ENCODE data around the gene GPC3. TPM values are rescaled to one million over a fixed set of nuclear protein-coding genes. Genes with fewer than 3 reads are reported as not detected.
"Not testable (repeated sequence)": the region's sequence is repeated elsewhere in the genome, so short reads cannot be mapped to it uniquely, and the experiment has no call there.

The GPC3 gene
- under 0.01 TPM for total RNA-seq

DNA sequence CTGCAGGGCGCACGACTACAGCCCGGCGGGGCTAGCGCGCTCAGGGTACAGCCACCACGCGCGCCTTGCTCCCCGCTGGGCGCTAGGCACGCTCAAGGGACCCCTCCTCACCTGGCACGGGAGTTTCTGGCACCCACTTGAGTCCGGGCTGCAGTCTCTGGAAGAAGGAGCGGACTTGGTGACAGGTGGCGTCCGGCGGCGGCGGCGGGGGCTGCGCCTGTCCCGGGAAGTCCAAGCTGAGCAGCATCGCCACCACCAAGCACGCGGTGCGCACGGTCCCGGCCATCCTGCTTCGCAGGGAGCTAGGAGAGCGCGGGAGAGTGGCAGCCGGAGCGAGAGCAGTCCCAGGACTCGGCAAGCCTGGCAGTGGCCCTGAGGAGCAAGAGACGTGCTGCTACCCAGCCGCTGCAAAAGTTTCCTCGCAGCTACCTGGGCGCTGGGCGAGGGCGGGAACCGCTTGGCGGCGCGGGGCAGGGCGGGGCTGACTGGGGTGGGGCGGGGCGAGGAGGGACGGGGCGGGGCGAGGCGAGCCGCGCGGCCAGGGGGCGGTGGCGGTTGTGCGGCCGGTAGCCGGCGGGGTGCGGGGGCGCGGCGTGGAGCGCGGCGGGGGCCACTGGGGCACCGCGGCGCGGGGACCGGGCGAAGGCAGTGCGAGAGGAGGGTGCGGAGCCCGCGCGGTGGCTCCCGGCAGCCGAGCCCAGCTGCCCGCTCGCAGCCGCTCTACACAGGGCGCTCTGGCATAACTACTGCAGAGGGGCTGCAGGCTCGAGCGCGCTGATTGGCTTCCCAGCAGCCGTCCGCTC, at the start of gene GPC3:
TSS of gene GPC3 (minus strand) at position 431 of the 803 bp plus-strand sequence.
- peak; percentile 3 to 53 (median 29) for DNase-seq (ENCODE audit: low read depth in 2 of 3, low spot score in 2 of 3)

DNA sequence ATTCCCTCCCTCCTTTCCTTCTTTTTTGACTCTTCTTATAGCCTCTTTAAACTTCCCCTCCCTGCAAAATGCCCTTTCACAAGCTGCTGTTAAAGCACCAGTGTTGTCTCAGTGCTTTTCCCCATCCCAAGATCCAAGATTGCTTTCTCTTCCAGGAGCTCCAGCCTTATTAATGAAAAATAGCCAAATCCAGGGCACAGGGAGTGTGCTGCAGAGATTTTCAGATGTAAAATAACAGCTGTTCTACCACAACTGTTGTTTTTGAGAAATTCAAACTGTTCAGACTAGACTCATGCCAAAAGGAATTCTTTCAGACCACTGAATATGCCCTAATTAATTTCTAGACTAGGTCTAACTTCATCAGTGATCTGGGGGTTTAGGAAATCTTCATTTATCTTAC, 47.0 kb upstream of the GPC3 start:
- no peak for DNase-seq (ENCODE audit: low read depth in 2 of 3, low spot score in 2 of 3)

DNA sequence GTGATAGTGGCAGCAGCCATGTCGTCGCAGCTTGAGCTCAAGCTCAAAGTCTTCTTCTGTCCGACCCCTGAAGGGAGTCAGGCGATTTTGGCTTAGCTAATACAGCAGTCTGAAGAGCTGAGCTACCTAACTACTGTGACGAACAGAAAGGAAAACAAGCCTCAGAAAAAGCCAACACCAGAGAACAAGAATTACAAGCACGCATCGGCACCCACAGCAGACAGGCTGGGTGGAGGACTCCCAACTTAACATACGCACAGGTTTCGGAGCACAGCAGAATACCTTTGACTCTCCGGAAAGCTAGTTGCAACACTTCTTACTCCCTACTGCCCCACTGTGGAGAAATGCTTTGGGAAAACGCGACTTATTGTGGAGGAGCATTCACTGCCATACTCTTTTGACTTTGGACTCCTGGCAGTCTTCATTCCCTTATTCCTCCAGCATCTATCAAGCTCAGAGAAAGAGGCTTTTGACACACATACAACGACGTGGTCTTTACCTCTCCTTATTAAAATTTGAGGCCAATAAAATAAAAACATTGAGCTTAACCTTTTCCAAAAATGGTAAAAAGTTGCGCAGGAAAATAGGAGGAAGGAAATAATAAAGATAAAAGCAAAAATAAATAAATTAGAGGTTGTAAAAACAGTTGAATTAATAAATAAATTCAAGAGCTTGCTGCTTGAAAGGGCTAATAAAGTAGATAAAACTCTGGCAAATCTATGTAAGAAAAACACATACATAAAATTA, 41.3 kb upstream of the GPC3 start:
- peak in 2 of 3 donors; percentile 26 to 65 for DNase-seq (ENCODE audit: low read depth in 2 of 3, low spot score in 2 of 3)

DNA sequence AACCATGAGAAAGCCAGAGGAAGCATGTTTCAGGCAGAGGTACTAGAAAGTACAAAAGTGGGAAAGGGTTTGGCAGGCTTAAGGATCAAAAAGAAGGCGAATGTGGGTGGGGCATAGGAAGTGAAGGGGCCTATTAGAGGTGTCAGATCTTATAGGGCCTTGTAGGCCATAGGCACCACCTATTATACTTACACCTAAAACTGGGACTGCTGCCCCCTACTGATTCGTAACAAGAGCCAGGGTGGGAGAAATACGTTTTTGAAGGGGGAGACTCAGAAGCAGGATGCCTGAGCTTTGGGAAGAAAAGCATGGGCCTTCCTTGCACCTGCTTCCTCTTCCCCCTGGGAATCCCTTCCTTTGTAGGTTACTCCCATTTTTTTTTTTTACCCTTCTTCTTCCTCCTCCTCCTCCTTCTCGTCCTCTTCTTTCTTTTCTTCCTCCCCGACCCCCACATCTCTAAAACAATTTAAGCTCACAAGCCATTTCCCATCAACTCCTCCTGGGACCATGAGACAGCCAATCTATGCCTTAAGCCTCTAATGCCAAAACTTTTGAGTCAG, 40.7 kb upstream of the GPC3 start:
- DNase-seq (ENCODE audit: low read depth in 2 of 3, low spot score in 2 of 3): no peak

DNA sequence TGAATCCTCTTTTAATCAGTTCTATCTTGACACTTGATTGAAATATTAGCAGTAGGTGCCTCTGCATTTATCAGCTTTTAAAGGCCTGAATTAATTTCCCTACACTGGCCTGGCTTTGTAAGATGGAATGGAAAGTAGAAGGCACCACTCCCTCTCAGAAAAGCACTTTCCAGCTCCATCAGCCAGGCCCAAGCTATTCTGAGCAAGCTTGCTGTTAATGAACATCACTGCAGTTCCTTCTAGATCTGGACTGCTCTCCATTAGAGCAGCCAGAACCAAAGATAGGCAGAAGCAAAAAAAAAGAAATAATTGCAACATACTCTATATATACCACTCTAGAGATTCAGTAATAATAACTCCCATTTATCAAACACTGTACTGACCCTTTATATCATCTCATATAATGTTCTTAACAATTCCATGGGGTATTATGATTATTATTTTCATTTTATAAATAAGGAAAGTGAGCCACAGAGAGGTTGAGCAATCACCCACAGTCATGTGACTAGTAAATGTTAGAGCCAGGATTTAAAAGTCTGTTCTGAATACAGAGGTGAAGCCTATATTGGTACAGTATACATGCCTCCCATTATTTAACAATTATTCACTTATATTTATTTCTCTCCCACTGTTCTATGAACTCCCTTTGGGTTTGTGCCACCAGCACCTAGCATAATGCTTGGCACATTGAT, 39.4 kb upstream of the GPC3 start:
- no peak for DNase-seq (ENCODE audit: low read depth in 2 of 3, low spot score in 2 of 3)

DNA sequence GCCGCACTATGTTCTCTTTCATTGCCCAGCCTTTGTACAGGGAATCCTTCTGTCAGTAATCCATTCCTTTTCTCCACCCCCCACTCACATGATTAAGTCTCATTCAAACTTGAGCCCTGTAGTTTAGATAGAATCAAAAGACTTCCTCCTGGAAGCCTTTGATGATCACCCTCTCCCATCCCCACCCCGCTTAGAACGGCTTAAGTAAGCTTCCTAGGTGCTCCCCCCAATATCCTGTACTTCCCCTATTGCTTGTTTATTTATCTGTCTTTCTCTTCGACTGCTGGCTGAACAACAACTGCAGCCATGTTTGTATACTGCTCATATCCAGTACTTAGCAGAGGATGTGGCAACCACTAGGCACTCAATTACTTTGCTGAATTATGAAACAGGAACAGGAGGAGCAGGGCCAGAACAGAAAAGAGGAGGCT, 38.5 kb upstream of the GPC3 start:
- DNase-seq (ENCODE audit: low read depth in 2 of 3, low spot score in 2 of 3): no peak

DNA sequence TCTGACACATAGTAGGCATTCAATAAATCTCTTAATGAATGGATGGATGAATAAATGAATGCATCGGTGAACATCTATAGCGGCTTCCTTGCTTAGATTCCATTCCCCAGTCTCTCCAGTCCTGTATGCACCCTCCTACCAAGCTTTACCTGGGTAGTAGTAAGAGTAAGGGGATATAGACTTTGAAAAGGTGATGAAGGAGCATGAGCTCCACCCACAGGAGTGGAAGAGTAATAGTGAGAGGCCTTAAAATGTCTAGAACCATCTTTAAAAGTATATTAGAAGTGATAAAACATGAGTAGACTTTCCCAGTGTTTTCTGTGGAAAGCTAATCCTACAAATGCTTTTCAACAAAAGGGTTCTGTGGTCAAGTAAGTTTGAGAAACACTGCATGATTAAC, 35.5 kb upstream of the GPC3 start:
- no peak for DNase-seq (ENCODE audit: low read depth in 2 of 3, low spot score in 2 of 3)

DNA sequence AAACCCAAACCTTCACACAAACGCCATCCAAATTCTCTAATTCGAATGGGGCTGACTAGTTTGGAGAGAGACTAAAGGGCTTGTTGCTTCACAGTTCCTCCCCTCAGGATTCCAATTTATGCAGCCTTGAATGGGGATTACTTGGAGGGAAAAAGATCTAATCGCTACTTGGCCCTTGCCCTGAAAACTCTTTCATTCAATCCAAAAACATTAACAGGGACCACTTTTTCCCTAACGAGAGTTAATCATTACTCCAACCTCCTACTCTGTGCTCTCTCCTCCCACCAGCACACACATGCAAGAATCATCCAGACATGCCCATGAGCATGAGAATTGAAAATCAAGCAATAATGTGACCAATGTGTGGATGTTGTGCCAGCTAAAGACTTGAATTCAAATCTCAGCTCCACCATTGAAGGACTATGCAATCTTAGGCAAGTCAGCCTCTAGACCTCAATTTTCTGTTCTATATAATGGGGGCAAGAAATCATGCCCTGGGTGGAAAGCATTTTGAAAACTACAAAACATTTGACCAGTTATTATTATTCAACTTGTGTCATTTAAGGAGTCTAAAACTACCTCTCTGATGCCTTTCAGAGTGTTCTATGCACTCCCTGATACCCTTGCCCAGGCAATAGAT, 34.3 kb upstream of the GPC3 start:
- DNase-seq (ENCODE audit: low read depth in 2 of 3, low spot score in 2 of 3): no peak

DNA sequence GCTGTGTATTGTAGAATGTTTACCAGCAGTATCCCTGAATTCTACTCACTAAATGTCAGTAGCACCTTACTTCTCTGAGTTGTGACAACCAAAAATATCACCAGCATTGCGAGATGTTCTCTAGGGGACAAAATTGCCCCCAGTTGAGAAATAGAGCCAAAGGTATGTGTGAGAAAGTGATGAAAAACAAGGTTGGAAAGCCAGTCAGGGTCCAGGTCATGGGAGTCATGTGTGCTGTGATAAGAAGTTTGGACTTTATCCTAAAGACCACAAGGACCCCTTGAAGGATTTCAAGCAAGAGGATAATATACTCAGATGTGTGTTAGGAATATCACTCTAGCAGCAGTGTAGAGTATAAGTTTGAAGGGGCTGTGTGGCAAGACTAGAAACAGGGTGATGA, 30.9 kb upstream of the GPC3 start:
- DNase-seq (ENCODE audit: low read depth in 2 of 3, low spot score in 2 of 3): not testable (repeated sequence)

DNA sequence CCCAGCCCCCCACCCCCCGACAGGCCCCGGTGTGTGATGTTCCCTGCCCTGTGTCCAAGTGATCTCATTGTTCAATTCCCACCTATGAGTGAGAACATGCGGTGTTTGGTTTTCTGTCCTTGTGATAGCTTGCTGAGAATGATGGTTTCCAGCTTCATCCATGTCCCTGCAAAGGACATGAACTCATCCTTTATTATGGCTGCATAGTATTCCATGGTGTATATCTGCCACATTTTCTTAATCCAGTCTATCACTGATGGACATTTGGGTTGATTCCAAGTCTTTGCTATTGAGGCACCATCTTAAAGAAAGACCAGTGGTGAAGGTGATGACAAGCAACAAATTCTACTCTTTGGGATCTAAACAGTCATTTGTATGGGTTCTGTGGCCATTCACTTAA, 30.1 kb upstream of the GPC3 start:
- not testable (repeated sequence) for DNase-seq (ENCODE audit: low read depth in 2 of 3, low spot score in 2 of 3)

DNA sequence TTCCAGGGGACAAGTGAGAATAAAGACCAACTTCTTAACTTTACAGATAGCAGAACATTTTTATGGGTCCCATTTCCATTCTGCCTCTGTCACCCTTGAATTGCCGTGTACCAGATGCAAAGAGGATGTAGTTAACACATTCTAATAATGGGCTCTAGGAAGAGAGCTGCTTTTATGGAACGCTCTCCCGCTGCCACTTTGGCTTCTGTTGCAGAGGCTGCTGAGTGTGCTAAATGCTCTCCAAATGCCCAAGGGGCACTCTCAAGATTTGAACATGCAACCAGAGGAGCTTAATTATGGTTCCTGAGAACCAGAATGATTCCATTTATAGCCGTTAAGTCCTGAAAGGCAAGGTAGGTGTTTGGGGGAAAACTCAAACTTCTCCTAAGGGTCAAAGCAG, 28.1 kb upstream of the GPC3 start:
- DNase-seq (ENCODE audit: low read depth in 2 of 3, low spot score in 2 of 3): no peak

DNA sequence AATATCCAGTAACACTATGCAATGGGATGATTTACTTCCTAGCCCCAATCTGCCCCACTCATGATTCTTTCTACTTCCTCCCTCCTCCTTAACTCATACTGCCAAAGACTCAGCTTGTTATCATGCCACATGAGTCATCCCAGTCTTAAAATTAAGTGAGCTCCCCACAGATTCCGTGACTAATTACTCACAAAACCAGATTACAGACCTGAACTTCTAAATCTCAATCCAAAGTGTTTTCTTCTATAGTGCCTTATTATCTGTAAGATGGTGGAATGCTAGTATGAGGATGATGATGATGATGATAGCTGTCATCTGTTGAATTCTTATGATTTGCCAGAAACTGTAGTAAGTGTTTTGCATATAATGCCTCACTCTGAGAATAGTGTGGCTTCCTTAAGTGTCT, 27.7 kb upstream of the GPC3 start:
- DNase-seq (ENCODE audit: low read depth in 2 of 3, low spot score in 2 of 3): no peak

DNA sequence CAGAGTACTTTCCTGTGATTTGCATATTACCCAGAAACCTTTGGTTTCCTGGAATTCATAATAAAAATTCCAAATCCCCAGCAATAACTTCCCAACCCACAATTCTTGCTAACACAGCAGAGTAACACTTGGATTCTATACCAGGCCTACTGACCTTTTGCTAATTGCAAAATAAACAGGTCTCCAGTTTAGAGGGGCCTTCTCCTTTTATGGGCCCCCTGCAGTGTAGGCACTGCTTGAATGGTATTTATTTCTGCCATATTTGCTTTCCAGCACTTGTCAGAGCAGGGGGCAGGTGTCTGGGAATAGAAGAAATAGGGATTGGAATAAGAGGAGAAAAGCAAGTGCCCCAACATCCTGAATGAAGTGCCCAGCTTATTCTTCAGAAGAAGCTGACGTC, 25.3 kb upstream of the GPC3 start:
- DNase-seq (ENCODE audit: low read depth in 2 of 3, low spot score in 2 of 3): no peak

DNA sequence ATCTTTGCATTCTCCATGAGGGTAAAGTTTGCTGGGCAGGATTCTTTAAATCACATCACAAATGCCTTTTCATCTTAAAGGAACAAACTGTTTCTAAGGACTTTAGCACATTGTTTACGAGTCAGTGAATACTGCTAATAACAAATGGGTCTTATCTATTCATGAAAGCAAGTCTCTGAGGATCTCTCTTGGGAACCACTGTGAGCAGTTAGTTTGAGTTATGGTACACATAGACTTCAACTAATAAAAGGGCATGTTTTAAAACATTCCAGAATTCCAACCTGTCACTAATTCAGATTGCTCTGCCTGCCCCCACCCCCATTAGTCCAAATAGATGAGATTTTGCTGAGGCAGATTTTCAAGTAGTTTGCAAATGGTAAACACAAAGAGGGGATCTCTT, 22.3 kb upstream of the GPC3 start:
- DNase-seq (ENCODE audit: low read depth in 2 of 3, low spot score in 2 of 3): no peak

DNA sequence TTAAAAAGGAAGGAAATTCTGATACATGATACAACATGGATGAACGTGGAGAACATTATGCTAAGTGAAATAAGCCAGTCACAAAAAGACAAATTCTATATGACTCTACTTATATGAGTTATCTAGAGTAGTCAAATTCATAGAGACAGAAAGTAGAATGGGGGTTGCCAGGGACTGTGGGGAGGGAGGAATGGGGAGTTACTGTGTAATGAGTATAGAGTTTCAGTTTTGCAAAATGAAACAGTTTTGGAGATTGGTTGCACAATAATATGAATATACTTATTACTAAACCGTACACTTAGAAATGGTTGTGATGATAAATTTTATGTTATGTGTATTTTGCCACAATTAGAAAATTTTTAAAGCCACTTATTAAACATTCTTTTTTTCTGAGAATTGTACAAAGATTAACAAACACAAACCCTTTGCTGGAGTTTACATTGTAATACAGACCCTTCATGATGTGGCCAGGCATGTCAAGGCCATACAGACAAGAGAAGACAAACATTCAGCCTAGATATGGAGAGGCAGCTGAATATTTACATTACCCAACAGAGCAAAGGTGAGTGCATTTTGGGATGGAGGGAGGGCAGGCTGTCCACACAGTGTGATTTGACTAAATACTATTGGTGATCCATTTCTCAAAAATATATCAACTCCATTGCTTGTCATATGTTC, 21.2 kb upstream of the GPC3 start:
- no peak for DNase-seq (ENCODE audit: low read depth in 2 of 3, low spot score in 2 of 3)

DNA sequence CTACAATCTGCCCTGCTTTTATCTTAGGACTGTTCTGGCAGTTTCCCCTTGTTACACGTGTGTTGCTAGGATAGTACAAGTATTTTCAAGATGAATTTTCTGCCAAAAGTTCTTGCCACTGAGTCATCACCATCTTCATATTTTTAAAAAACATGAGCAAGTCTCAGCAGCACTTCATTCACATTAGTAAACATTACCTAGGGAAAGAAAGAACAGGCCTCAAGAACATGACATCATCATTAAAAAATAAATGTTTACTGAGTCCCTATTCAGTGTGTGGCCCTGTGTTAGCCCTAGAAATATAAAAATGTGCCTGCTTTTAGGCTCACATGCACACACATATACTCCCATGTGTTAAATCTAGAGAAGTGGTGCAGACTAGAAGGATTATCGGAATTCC, 18.7 kb upstream of the GPC3 start:
- no peak for DNase-seq (ENCODE audit: low read depth in 2 of 3, low spot score in 2 of 3)

DNA sequence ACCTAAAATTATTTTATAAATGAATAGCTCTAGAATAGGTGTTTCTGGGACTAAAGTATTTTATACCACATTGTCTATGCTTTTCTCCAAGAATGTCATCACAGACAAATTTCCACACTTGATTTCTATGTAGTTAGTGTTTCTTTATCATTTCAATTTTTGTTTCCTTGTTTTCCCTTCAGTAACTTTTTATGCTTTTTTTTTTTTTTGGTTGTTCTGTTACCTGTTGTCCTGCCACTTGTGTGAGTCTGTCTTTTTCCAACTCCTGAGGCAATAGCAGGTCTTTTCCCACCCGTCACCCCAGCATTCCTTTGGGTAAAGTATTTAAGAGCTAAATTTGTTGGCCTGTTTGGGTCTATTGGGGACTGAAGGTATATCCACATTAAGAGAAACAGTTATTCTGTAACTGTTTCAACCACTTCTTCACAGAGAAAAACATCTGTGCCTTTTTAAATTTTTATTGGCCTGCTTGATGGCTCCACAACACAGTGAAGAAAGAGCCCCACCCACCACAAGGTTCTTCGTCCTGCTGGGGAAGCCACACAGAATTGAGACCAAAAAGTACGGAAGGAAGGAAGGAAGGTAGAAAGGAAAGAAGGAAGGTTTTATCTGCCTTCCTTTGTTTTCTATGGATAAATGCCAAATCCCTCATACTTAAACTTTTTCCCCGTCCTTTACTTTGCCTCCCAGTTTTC, 17.7 kb upstream of the GPC3 start:
- no peak for DNase-seq (ENCODE audit: low read depth in 2 of 3, low spot score in 2 of 3)

DNA sequence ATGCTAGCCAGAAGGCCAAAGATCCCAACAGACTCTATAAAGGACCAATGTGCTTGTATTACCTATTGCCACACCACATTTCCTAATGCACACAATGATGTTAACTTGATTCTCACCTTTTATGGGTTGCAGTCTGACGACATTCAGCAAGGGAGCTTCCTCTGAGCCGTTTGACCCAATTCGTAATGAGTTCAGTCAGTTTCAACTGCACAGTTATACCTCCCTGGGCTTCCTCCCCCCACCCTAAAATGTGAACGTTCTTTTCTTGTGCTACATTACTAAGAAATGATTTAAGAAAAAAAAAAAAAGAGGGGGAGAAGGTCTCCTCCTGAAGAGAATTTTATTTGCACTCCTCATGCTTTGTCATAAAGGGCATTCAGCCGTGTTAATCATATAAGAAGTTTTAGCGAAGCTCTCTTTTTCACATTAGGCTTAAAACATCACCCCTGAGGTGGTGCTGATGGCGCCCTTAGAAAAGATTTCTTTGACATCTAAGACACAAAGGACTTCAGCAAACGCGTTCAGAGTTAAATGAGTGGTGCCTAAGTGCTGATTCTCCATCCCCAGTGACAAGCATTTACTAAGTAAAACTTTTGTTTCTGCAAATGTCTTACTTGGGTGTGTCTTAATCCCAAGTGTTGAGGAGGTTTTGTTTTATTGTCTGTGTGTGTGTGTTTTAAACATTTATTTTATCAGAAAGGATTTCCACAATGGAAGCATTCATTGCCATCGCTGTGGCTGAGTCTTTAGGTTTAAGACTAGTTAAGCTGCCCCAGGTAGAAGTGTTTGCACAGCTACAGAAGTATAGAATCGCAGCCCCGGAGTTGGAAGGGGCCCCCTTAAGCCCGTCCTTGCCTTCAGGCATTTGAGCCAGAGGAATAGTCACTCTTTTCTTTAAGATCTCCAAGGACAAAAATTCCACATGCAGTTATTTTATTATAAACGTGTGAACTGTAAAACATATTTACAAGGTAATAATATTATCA, 15.2 kb upstream of the GPC3 start:
- no peak for DNase-seq (ENCODE audit: low read depth in 2 of 3, low spot score in 2 of 3)
